ENCODE data around the gene ARID2. TPM values are rescaled to one million over a fixed set of nuclear protein-coding genes. Genes with fewer than 3 reads are reported as not detected.

The ARID2 gene
- total RNA-seq, 1 donor from 2014 or later = 10.8 TPM

DNA sequence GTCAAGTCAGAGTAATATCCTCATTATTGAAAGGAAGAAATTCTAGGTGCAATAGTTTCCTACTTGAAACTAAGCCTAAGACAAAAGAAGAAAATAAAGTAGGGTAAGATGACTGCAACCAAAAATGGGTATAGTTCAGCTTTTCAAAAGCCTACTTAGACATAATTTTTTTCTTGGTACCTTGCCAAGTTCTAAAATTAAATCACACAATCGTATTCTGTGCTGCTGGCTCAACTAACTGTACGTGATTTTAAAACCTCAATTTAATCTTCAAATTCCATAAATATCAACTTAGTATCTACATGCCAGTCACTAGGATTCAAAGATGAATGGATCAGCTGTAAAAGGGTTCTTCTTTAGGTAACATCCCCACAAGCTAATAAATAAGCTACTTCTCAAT lies 204.0 kb downstream of the ARID2 start:
- no peak for DNase-seq (ENCODE audit: low read depth in 2 of 2)

DNA sequence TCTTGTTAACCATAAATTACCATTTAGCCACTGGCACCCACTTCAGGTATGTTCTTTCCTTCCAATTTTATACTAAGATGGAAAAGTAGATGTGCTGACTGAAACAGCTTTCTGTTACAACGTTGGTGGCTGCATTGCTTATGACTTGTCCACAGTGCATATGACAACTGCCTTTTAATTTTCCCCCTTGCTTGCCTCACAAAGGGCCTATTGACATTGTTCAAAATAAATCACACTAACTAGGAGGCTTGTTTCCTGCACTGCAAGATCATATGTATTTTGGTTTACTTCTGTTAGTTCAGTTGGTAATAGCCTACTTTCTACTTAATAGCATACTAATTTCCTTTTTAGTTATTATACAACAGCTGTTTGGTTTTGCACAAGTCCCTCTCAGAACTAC lies 205.4 kb downstream of the ARID2 start:
- DNase-seq (ENCODE audit: low read depth in 2 of 2) = no peak

DNA sequence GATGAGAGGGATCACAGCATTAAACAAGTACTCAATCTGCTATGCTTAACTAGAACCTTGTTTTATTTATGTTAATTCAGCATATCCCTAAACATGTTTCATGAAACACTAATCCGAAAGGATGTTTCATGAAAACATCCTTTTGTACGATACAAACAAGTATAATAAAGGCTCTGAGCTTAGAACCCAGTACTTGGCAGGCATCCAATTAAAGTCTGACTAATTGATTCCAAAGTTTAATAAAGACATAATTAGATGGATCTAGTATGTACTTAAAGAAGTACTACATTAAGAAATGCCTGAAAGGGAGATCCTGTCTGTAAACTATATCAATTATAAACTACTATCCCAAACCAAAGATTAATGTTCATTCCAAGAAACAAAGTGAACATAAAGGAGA lies 209.1 kb downstream of the ARID2 start:
- DNase-seq (ENCODE audit: low read depth in 2 of 2) = peak in 1 of 2 donors; percentile 26

DNA sequence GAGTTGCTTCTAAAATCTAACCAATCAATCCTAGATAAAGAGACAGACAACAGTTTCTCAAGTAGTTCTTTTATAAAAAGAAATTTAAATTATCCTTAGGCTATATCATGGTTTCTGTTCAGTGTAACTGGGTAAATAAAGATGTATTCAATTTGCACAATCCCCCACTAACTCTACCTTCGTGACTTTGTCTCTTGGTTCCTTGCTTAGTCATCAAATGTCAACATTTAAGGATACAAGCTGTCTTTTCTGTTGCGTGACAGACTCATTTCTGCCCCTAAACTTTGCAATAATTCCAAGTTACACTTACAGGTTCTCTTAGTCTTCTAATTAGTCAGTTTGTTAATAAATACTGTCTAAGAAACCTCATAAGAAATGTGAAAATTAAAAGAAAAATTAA lies 210.3 kb downstream of the ARID2 start:
- no peak for DNase-seq (ENCODE audit: low read depth in 2 of 2)

DNA sequence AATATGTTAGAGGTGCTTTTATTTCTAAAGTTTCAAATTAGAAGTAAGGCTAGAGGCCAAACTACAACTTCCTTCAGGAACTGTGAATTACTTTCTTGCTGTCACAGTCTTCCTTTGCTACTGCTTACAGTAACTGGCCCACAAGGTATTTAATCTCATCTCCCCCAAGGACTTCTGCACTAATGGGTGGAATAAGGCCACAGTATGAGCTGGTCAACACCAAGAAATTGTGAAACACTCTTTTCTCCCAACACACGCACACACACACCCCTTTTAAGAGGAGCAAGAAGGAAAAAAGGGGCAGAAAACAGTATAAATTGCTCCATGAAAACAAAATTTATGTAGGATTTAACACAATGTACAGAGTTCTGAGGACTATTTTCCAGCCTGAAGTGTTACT lies 215.3 kb downstream of the ARID2 start:
- DNase-seq (ENCODE audit: low read depth in 2 of 2) = no peak

DNA sequence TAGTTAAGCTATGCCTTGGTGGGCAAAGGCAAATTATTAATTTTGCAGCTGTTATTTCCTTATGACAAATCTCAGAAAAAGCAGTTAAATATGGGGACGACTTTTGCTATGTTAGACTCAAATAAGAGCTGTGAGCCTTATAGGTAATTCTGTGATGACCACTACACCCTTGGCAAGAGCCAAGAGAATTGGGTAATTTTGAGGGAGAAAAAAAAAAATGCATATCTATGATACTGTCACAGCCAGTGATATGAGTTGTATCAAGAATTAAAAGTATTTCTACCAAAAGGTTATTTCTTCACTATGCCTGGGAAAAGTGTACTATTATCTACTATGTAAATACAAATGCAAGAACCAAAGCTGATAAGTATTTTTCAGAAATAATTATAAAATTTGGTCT lies 216.9 kb downstream of the ARID2 start:
- DNase-seq (ENCODE audit: low read depth in 2 of 2) = no peak

DNA sequence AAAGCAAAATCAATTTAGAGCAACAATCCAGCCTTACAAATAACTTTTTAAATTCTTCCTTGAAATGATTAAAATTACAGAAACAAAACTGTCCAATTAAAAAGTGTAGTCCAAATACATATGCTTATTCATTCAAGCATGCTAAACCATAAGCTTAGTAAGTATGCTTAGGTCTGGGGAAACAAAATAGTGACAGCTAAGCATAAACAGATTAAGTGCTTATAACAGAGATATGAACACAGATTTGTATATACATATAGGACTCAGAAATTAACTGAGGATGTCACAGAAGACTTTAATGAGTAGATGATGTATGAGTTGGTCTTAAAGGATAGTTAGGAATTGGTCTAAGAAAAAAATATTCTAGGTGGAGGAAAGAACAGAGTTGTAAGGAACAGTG lies 219.0 kb downstream of the ARID2 start:
- DNase-seq (ENCODE audit: low read depth in 2 of 2) = no peak
